GM21723 (cell line): Measurements from ENCODE around the gene HIPK2.

Source experiments
- ATAC-seq: cut with Tn5 transposase; IDR thresholded peaks from one replicate; pipeline ENCODE4 v1.9.1; 2021; ENCODE audit warnings: mild to moderate bottlenecking, moderate library complexity; ENCODE audit not compliant: unreplicated experiment

Gene HIPK2

DNA sequence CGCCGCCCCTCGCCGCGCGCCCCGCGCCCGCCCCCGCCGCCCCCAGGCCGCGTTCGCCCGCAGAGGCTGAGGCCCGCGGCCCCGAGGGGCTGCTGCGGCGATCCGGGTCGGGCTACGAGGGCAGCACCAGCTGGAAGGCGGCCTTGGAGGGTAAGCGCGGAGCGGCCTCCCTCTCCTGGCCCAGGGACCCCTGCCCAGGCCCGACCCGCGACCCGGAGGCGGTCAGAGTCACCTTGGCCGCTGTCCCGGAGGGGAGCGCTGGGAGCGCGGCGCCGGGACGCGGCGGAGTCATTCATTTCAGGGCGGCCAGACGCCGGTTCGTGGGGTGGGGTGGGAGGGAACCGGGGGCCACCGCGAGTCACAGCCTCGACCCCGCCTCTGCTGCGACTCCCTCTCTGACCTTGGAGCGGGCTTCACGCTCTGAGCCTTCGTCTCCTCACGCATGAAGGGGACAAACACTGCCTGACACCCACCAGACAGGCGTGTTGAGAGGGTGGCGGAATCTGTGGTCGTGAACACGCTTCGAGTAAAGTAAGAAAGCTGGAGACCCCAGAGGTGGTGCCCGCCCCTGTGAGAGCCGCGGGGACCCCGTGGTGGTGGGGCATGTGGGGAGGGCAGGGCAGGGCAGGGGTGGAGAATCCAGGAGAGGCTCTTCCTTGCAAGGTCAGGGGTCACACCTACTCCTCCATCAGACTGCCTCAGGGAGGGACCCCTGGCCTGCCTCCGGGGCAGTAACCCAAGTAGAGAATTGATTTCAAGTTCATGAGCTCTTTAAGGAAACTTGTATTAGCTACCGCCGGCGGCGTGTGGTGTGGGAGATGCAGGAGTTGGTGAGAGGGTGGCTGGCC is 253.6 kb downstream of the HIPK2 start:
- ATAC-seq = no peak

GRCh38 chr7:139523199-139523941 is 254.4 kb downstream of the HIPK2 start, which contains the start of gene CLEC2L:
Gene CLEC2L, plus strand, starts transcription at chr7:139523685. Its CDS starts 243 bp downstream, at chr7:139523928.
- no peak for ATAC-seq

GRCh38 chr7:139522830-139523198 is 255.0 kb downstream of the HIPK2 start:
- no peak for ATAC-seq

- ATAC-seq = no peak
These were observed 256.4 kb downstream of the HIPK2 start for GRCh38 chr7:139521439-139521838.

GRCh38 chr7:139515266-139515665 is 262.5 kb downstream of the HIPK2 start:
- no peak for ATAC-seq
